ENCODE data around the gene CDHR2.

Gene CDHR2

DNA sequence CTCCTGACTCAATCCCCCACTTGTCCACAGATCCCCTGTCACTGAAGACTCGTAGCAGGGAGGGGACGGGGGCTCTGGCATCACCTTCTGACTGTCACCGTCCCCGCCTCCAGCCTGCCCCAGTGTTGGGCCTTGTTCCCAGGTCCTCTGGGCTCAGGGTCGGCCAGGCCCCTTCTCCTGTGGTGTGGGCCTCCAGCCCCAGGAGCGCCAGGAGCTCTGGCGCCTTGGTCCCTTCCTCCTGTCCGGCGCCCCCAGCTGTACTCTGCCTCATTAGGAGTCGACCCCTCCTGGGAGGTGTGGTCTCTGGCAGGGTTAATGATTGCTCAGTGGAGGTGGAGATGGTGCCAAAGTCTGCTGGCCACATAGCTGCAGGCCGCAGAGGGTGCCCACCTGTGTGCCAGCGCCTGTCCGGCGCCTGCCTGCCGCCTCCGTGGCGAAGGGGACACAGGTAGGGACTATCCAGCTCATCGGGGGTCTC is at the start of gene CDHR2:
Gene CDHR2 (plus strand): TSS at position 376 of the 478 bp plus-strand sequence. CDS start 16,011 bp downstream, outside the sequence.
- Mint-ChIP-seq H3K4me3 (peak within 1 kb of the TSS; percentile 24), H3K9me3 (no peaks in the 10 kb centered on the region), H3K27ac (no peak within 1 kb of the TSS), H3K36me3 (no peaks in the 10 kb centered on the region), H3K27me3 (peaks cover 3% of the 10 kb centered on the region), H3K4me1 (peaks cover 21% of the 10 kb centered on the region)
- no peak for DNase-seq (ENCODE audit: low spot score in 2 of 2)
- ATAC-seq (ENCODE audit: low read depth) = no peak

GRCh38 chr5:176500511-176500910 is 48.6 kb upstream of the CDHR2 start:
- H3K4me3 Mint-ChIP-seq = no peak overlapping the region
- no peak for ATAC-seq (ENCODE audit: low read depth)
- H3K36me3 Mint-ChIP-seq = peaks cover 27% of the 10 kb centered on the region
- no peaks in the 10 kb centered on the region for H3K27me3 Mint-ChIP-seq
- no peaks in the 10 kb centered on the region for H3K9me3 Mint-ChIP-seq
- H3K27ac Mint-ChIP-seq = no peak overlapping the region
- DNase-seq (ENCODE audit: low spot score in 2 of 2) = no peak
- no peaks in the 10 kb centered on the region for H3K4me1 Mint-ChIP-seq

DNA sequence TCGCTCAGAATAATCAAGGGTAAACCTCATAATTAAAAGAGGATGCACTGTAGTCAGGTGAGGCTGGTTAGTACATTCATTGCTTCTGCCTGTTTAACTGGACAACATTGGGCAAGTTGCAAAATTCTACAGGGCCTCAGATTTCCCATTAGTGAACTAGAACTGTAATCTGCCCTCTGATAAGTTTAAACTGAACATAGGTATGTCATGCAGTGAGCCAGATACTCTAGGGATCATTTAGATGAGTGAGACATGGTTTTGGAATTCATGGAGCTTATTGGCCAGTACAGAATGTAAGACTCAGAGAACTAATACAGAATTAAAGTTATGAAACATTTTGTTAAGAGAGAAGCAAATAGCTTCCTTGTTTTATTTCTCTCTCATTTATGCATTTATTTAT is 47.8 kb upstream of the CDHR2 start:
- H3K4me3 Mint-ChIP-seq = no peak overlapping the region
- DNase-seq (ENCODE audit: low spot score in 2 of 2) = no peak
- no peak for ATAC-seq (ENCODE audit: low read depth)
- no peak overlapping the region for H3K27ac Mint-ChIP-seq
- no peaks in the 10 kb centered on the region for H3K9me3 Mint-ChIP-seq
- H3K4me1 Mint-ChIP-seq = no peaks in the 10 kb centered on the region
- H3K36me3 Mint-ChIP-seq = peaks cover 30% of the 10 kb centered on the region
- no peaks in the 10 kb centered on the region for H3K27me3 Mint-ChIP-seq

DNA sequence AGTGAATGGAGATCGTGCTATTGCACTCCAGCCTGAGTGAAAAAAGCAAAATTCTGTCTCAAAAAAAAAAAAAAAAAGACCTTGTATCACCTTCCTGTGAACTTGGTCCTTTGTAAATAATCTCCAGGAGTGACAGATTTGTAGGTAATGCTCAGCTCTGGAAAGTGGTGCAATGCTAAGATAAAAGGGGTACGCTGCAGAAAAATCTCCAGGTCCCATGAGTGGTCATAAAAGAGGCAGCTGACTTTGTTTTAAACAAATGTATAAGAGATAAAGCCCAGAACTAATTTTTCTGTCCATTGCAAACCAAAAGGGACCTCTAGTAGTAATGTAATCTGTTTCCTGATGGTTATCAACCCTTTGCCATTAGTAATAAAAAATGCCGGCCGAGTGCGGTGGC is 45.6 kb upstream of the CDHR2 start:
- peaks cover 41% of the 10 kb centered on the region for H3K36me3 Mint-ChIP-seq
- ATAC-seq (ENCODE audit: low read depth) = no peak
- H3K4me1 Mint-ChIP-seq = no peaks in the 10 kb centered on the region

GRCh38 chr5:176507911-176508310 is 41.2 kb upstream of the CDHR2 start:
- Mint-ChIP-seq H3K27me3 (no peaks in the 10 kb centered on the region), H3K4me3 (no peak overlapping the region), H3K36me3 (peaks cover 27% of the 10 kb centered on the region), H3K4me1 (no peaks in the 10 kb centered on the region), H3K27ac (peak overlapping the region; percentile 31), H3K9me3 (no peaks in the 10 kb centered on the region)
- no peak for ATAC-seq (ENCODE audit: low read depth)
- no peak for DNase-seq (ENCODE audit: low spot score in 2 of 2)

More for the DNA sequence above, 45.6 kb upstream of the CDHR2 start:
- Mint-ChIP-seq H3K27me3 (no peaks in the 10 kb centered on the region), H3K4me3 (no peak overlapping the region), H3K9me3 (no peaks in the 10 kb centered on the region), H3K27ac (no peak overlapping the region)
- DNase-seq (ENCODE audit: low spot score in 2 of 2) = no peak

GRCh38 chr5:176508603-176509002 is 40.5 kb upstream of the CDHR2 start:
- DNase-seq (ENCODE audit: low spot score in 2 of 2) = no peak
- no peaks in the 10 kb centered on the region for H3K4me1 Mint-ChIP-seq
- no peaks in the 10 kb centered on the region for H3K27me3 Mint-ChIP-seq
- no peak overlapping the region for H3K4me3 Mint-ChIP-seq
- H3K36me3 Mint-ChIP-seq = peaks cover 27% of the 10 kb centered on the region
- no peak for ATAC-seq (ENCODE audit: low read depth)
- no peak overlapping the region for H3K27ac Mint-ChIP-seq
- no peaks in the 10 kb centered on the region for H3K9me3 Mint-ChIP-seq

DNA sequence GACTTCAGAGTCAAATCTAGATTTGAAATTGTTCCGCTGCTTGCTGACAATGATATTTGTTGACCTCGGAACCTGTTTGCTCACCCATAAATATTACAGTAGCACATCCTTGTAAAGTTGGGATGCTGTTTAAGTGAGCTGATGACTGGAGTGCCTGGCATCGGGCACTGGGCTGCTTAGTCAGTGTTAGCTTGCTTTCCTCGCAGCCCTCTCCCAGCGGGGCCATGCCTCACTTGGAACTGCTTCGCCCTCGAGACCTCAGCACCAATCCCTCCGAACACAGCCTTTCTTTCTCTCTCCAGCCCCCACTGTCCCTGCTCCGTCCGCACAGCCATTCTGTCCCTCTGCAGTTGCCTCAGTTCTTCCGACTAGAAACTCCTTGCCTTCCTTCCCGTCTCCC is 35.4 kb upstream of the CDHR2 start:
- ATAC-seq (ENCODE audit: low read depth) (no peak), DNase-seq (ENCODE audit: low spot score in 2 of 2) (no peak)
- Mint-ChIP-seq H3K9me3 (no peaks in the 10 kb centered on the region), H3K27me3 (no peaks in the 10 kb centered on the region), H3K4me1 (peaks cover 14% of the 10 kb centered on the region), H3K4me3 (no peak overlapping the region), H3K36me3 (no peaks in the 10 kb centered on the region), H3K27ac (no peak overlapping the region)

DNA sequence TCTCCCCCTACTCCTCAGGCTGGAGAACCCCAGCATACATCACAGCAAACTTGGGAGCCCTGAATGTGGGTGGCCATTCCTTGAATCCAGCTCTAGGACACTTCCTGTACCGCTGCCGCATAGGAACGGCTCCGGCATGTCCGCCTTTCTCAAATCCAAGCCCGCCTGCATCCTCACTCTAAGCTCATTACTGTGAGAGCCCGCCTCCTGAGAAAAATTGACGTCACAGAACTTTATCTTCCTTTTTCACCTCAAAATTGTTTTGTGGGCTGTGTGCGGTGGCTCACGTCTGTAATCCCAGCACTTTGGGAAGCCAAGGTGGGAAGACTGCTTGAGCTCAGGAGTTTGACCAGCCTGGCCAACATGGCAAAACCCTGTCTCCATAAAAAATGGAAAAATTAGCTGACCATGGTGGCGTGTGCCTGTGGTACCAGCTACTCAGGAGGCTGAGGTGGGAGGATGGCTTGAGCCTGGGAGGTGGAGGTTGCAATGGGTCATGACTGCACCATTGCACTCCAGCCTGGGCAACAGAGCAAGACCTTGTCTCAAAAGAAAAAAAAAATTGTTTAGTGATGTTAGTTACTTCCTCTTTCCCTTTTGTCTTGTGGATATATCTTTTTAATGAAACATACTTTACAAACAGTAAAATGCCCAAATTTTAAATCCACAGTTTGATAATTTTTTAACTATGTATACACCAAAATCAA is 34.7 kb upstream of the CDHR2 start:
- H3K36me3 Mint-ChIP-seq = no peaks in the 10 kb centered on the region
- no peaks in the 10 kb centered on the region for H3K9me3 Mint-ChIP-seq
- DNase-seq (ENCODE audit: low spot score in 2 of 2) (no peak), ATAC-seq (ENCODE audit: low read depth) (peak; percentile 90)
- peaks cover 14% of the 10 kb centered on the region for H3K4me1 Mint-ChIP-seq
- H3K27me3 Mint-ChIP-seq = no peaks in the 10 kb centered on the region
- peak overlapping the region; percentile 87 for H3K27ac Mint-ChIP-seq
- peak overlapping the region; percentile 64 for H3K4me3 Mint-ChIP-seq

DNA sequence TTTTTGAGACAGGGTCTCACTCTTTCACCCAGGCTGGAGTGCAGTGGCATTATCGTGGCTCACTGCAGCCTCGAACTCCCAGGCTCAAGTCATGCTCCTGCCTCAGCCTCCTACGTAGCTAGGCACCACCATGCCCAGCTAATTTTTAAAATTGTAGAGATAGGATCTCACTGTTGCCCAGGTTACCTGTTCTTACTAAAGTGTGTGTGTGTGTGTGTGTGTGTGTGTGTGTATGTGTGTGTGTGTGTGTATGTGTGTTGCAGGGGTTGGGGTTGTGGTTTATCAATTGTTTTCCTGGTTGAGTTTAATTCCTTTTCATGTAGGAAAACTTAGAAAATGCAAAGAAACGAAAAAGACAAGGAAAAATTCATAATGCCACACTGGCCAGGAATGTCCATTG is 33.7 kb upstream of the CDHR2 start:
- Mint-ChIP-seq H3K4me1 (peaks cover 16% of the 10 kb centered on the region), H3K27me3 (no peaks in the 10 kb centered on the region), H3K9me3 (no peaks in the 10 kb centered on the region), H3K4me3 (peak overlapping the region; percentile 27), H3K36me3 (no peaks in the 10 kb centered on the region), H3K27ac (peak overlapping the region; percentile 87)
- no peak for ATAC-seq (ENCODE audit: low read depth)
- no peak for DNase-seq (ENCODE audit: low spot score in 2 of 2)

- DNase-seq (ENCODE audit: low spot score in 2 of 2) (no peak), ATAC-seq (ENCODE audit: low read depth) (no peak)
- no peak overlapping the region for H3K27ac Mint-ChIP-seq
- H3K9me3 Mint-ChIP-seq = no peaks in the 10 kb centered on the region
- peaks cover 23% of the 10 kb centered on the region for H3K4me1 Mint-ChIP-seq
- H3K4me3 Mint-ChIP-seq = no peak overlapping the region
- no peaks in the 10 kb centered on the region for H3K27me3 Mint-ChIP-seq
- no peaks in the 10 kb centered on the region for H3K36me3 Mint-ChIP-seq
Measured at GRCh38 chr5:176517053-176517661, 32.0 kb upstream of the CDHR2 start.

DNA sequence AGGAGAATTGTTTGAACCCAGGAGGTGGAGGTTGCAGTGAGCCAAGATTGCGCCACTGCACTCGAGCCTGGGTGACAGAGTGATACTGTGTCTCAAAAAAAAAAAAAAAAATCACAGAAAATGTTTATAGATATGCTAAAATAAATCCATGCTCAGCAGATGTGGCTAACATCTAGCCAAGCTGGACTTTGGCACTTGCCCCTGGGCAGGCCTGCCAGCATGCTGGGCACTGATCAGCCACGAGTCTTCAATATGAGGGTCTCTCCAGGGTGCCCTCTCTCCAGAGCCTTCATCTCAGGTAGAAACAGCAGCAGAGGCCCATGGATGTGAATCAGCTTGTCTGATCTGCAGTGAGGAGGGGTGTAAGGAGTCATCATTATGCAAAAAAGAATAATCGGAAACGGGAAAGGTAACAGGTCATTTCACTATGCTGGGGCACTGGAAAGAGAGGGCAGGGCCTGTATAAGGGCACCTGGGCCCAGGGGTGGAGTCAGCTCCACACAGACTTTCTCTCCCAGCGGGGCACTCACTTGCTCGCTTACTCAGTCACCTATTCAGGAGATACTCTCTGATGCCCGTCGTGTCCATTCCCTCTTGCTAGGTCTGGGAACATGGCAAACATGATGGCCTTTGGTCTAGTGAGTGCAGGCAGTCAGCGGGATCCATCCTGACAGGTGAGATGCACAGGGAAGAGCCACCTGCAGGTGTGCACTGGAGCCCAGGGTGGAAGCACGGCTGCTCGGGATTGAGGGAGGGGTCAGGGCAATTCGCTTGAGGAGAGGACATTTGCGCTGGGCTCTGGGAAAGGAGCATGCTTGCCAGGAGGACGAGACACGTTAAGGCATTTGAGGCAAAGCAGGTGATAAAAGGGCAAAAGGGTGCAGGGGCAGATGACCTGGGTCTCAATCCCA is 29.1 kb upstream of the CDHR2 start:
- H3K4me3 Mint-ChIP-seq = no peak overlapping the region
- H3K9me3 Mint-ChIP-seq = no peaks in the 10 kb centered on the region
- ATAC-seq (ENCODE audit: low read depth) = no peak
- H3K27me3 Mint-ChIP-seq = no peaks in the 10 kb centered on the region
- H3K27ac Mint-ChIP-seq = peak overlapping the region; percentile 16
- no peak for DNase-seq (ENCODE audit: low spot score in 2 of 2)
- H3K4me1 Mint-ChIP-seq = peaks cover 28% of the 10 kb centered on the region
- no peaks in the 10 kb centered on the region for H3K36me3 Mint-ChIP-seq

- DNase-seq (ENCODE audit: low spot score in 2 of 2) = no peak
Measured at GRCh38 chr5:176521286-176521685, 27.9 kb upstream of the CDHR2 start.

GRCh38 chr5:176521699-176522263 is 27.4 kb upstream of the CDHR2 start:
- Mint-ChIP-seq H3K27ac (no peak overlapping the region), H3K4me1 (peaks cover 25% of the 10 kb centered on the region), H3K9me3 (no peaks in the 10 kb centered on the region), H3K36me3 (peaks cover 4% of the 10 kb centered on the region), H3K27me3 (no peaks in the 10 kb centered on the region), H3K4me3 (no peak overlapping the region)
- no peak for DNase-seq (ENCODE audit: low spot score in 2 of 2)
- ATAC-seq (ENCODE audit: low read depth) = no peak

More at GRCh38 chr5:176521286-176521685, 27.9 kb upstream of the CDHR2 start:
- ATAC-seq (ENCODE audit: low read depth) = no peak
- peaks cover 4% of the 10 kb centered on the region for H3K36me3 Mint-ChIP-seq
- peaks cover 25% of the 10 kb centered on the region for H3K4me1 Mint-ChIP-seq
- no peaks in the 10 kb centered on the region for H3K9me3 Mint-ChIP-seq
- no peak overlapping the region for H3K4me3 Mint-ChIP-seq
- H3K27ac Mint-ChIP-seq = no peak overlapping the region
- no peaks in the 10 kb centered on the region for H3K27me3 Mint-ChIP-seq

DNA sequence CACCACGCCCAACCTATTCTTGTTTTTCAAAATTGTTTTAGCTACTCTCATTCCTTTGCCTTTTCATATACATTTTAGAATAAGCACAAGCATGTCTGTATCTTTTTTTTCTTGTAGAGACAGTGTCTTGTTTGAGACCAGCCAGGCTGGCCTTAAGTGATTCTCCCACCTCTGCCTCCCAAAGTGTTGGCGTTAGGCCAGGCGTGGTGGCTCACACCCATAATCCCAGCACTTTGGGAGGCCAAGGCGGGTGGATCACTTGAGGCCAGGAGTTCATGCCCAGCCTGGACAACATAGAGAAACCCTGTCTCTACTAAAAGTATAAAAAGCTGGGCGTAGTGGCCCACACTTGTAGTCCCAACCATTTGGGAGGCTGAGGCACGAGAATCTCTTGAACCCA is 25.0 kb upstream of the CDHR2 start:
- Mint-ChIP-seq H3K27me3 (no peaks in the 10 kb centered on the region), H3K36me3 (peaks cover 9% of the 10 kb centered on the region), H3K27ac (no peak overlapping the region), H3K4me3 (no peak overlapping the region), H3K9me3 (no peaks in the 10 kb centered on the region), H3K4me1 (peaks cover 28% of the 10 kb centered on the region)
- DNase-seq (ENCODE audit: low spot score in 2 of 2) = no peak
- no peak for ATAC-seq (ENCODE audit: low read depth)
